Right lobe of liver (tissue), 6 donors: ENCODE results near the gene BOLA2B. TPM values are rescaled to one million over a fixed set of nuclear protein-coding genes. Genes with fewer than 3 reads are reported as not detected.

Source experiments
- ATAC-seq, 4 donors: fragments of 200-7000 bp; cut with Tn5 transposase; one replicate each; pipeline ENCODE4 v1.9.1; 2020; ENCODE audit warnings: mild to moderate bottlenecking in 4 of 4, moderate library complexity in 4 of 4
- DNase-seq, 3 donors: peaks; one replicate each; pipeline ENCODE4 v3.0.0-alpha.2; 2020
- H3K27ac ChIP-seq, 3 donors: fragments of 200-600 bp; one replicate each; pipeline ENCODE4 v1.8.0; 2022
- H3K27me3 ChIP-seq, 2 donors: fragments of 200-600 bp; one replicate each; pipeline ENCODE4 v1.8.0; 2022
- H3K36me3 ChIP-seq, 4 donors: fragments of 200-600 bp; sonication (generic) in 1 of 4; one replicate each; pipeline versions ENCODE4 v1.5.1 to v1.8.0; 2017 to 2022; ENCODE audit warnings: control low read depth in 1 of 4
- H3K4me1 ChIP-seq, 4 donors: fragments of 200-600 bp; sonication (generic) in 1 of 4; one replicate each; pipeline versions ENCODE4 v1.5.1 to v1.8.0; 2017 to 2022; ENCODE audit warnings: control low read depth in 1 of 4
- H3K4me3 ChIP-seq, 3 donors: fragments of 200-600 bp; one replicate each; pipeline ENCODE4 v1.8.0; 2022
- H3K9me3 ChIP-seq, 4 donors: fragments of 200-600 bp; sonication (generic) in 1 of 4; one replicate each; pipeline versions ENCODE4 v1.5.1 to v1.8.0; 2017 to 2022; ENCODE audit warnings: control low read depth in 1 of 4
- POLR2A ChIP-seq: fragments of 450-650 bp; IDR thresholded peaks from one replicate; pipeline ENCODE4 v1.6.1; 2017; ENCODE audit warnings: antibody characterized with exemption, mild to moderate bottlenecking
- WGBS: methylation state at CpG from one replicate; pipeline ENCODE4 v1.1.6; 2018; ENCODE audit warnings: low coverage, low lambda C conversion rate; ENCODE audit not compliant: insufficient coverage; ENCODE audit errors: missing lambda C conversion rate; 5-methylcytosine and 5-hydroxymethylcytosine counted together
- intact Hi-C, 2 donors: fragments of 100-400 bp; cut with DNase I; formaldehyde crosslinking; loops; one replicate each; pipeline versions ENCODE4 v1.11.2 to v1.14.1; 2022
- small RNA-seq, 2 experiments: library from RNA; depleted of rRNA; stranded (forward); fragments of <200 nt; gene quantifications; one replicate each; pipeline ENCODE3, GENCODE V24; 2016
- total RNA-seq, 6 experiments: library from RNA; depleted of rRNA in 2 of 6; stranded (reverse); fragments of >200 nt in 2 of 6; fragmentation: NEBNext Ultra II Directional in 3 of 6; extraction: Animal tissue kit (Norgen Biotek cat#: 25700) in 3 of 6; gene quantifications; one replicate each; pipeline versions ENCODE4 v1.1.0 to v1.2.4, GENCODE V29; 2016 to 2023
- TF ChIP-seq, protein P1 (sequence below), 4 donors: fragments of 200-600 bp in 3 of 4; fragments of 450-650 bp in 1 of 4; IDR thresholded peaks; one replicate each; pipeline versions ENCODE4 v1.5.1 to v1.8.0; 2016 to 2022; ENCODE audit warnings: antibody characterized with exemption in 4 of 4, mild to moderate bottlenecking in 2 of 4
- donor health status: DM: no; HTN: yes; CAD: no.
- donor health status: DM: no; HTN: no; CAD: no.
- donor health status: DM: no; HTN: no; CAD: no.
- donor health status: DM: no; HTN: yes; CAD: no.
- donor health status: DM: no; HTN: yes; CAD: no.

Gene BOLA2B
- total RNA-seq, 6 experiments from 2014 or later = 22.9 to 139 (median 25.6) TPM

DNA sequence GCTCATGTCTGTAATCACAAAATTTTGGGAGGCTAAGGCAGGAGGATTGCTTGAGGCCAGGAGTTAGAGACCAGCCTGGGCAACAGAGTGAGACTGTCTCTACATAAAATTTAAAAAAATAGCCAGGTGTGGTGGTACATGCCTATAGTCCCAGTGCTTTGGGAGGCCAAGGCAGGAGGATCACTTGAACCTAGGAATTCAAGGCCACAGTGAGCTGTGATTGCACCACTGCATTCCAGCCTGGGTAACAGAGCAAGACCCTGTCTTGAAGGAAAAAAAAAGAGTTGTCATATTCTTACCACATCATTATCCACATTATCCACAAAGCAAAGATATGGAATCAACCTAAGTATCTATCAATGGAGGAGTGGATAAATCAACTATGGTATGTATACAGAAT is 49.4 kb downstream of the BOLA2B start:
- Histone ChIP-seq H3K27ac (no peak overlapping the region), H3K4me1 (no peaks in the 10 kb centered on the region), H3K4me3 (no peak overlapping the region), H3K9me3 (no peaks in the 10 kb centered on the region), H3K27me3 (no peaks in the 10 kb centered on the region), H3K36me3 (no peaks in the 10 kb centered on the region)
- intact Hi-C loops = no loop called here
- TF ChIP-seq, protein P1, sequence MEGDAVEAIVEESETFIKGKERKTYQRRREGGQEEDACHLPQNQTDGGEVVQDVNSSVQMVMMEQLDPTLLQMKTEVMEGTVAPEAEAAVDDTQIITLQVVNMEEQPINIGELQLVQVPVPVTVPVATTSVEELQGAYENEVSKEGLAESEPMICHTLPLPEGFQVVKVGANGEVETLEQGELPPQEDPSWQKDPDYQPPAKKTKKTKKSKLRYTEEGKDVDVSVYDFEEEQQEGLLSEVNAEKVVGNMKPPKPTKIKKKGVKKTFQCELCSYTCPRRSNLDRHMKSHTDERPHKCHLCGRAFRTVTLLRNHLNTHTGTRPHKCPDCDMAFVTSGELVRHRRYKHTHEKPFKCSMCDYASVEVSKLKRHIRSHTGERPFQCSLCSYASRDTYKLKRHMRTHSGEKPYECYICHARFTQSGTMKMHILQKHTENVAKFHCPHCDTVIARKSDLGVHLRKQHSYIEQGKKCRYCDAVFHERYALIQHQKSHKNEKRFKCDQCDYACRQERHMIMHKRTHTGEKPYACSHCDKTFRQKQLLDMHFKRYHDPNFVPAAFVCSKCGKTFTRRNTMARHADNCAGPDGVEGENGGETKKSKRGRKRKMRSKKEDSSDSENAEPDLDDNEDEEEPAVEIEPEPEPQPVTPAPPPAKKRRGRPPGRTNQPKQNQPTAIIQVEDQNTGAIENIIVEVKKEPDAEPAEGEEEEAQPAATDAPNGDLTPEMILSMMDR (IDR thresholded peaks at IDR 0.05) = no peak
- TF ChIP-seq POLR2A = no peak
- DNase-seq (no peak), ATAC-seq (no peak)

DNA sequence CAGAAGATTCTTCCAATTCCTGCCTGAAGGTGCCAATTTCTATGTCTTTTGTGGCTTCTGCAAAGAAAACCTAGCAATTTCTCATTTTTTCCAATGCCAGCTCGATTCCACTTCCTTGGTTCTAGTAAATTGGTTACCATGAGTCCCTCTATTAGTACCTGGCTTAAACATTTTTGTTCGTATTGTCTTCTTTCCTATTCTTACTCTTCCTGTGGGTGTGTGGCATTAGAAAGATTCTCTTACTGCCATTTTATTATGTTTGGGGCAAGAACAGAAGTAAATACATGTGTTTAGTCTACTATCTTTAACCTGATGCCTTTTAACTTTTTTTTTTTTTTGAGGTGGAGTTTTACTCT is 50.1 kb downstream of the BOLA2B start:
- no peak for DNase-seq
- no peak overlapping the region for H3K27ac ChIP-seq
- WGBS = 53% methylated on average over 2 of the region's 2 CpGs
- H3K36me3 ChIP-seq = no peaks in the 10 kb centered on the region
- H3K27me3 ChIP-seq = no peaks in the 10 kb centered on the region
- ATAC-seq = no peak
- TF ChIP-seq, protein P1 (IDR thresholded peaks at IDR 0.05) = no peak
- TF ChIP-seq POLR2A = no peak
- intact Hi-C loops = no loop called here
- H3K4me3 ChIP-seq = no peak overlapping the region
- H3K9me3 ChIP-seq = no peaks in the 10 kb centered on the region
- H3K4me1 ChIP-seq = no peaks in the 10 kb centered on the region

Small RNA genes within 50 kb of the gene (small RNA-seq; reads per million reads assigned to genes)
- 0 reads per million in 2 experiments for gene AC106782.4

Other genes with a start within 250 kb of the BOLA2B start
- gene TMEM219, start 231.6 kb downstream of the BOLA2B start, total RNA-seq = 10 to 100 TPM; 49.9 to 75.9 (median 57.1) TPM
- 10 to 100 TPM; 15.8 to 19.6 (median 17.2) TPM for gene TAOK2, start 219.8 kb downstream of the BOLA2B start, total RNA-seq
- gene HIRIP3, start 198.0 kb downstream of the BOLA2B start, total RNA-seq = 10 to 100 TPM in 2 of 6 experiments, 1 to 10 TPM in 4; 5.2 to 12.9 (median 9.0) TPM
- 10 to 100 TPM; 22.3 to 45.8 (median 33.2) TPM for gene INO80E, start 197.4 kb downstream of the BOLA2B start, total RNA-seq
- gene DOC2A, start 182.6 kb downstream of the BOLA2B start, total RNA-seq = under 1 TPM in 3 of 6 experiments, not detected in 3; 0.16 to 0.66 (median 0.33) TPM
- not detected for gene C16orf92, start 170.5 kb downstream of the BOLA2B start, total RNA-seq
- gene TLCD3B, start 162.4 kb downstream of the BOLA2B start, total RNA-seq = not detected
- 100 to 1,000 TPM; 113 to 580 (median 345) TPM for gene ALDOA, start 127.9 kb downstream of the BOLA2B start, total RNA-seq
- gene PPP4C, start 117.7 kb downstream of the BOLA2B start, total RNA-seq = 10 to 100 TPM; 43.1 to 59.7 (median 47.0) TPM
- gene TBX6, start 101.7 kb downstream of the BOLA2B start, total RNA-seq = under 1 TPM; 0.37 to 0.68 (median 0.42) TPM
- gene YPEL3, start 97.5 kb downstream of the BOLA2B start, total RNA-seq = 10 to 100 TPM; 13.5 to 46.5 (median 21.9) TPM
- 1 to 10 TPM in 4 of 6 experiments, under 1 TPM in 1, not detected in 1; 0.19 to 2.3 (median 2.3) TPM for gene GDPD3, start 80.1 kb downstream of the BOLA2B start, total RNA-seq
- gene MAPK3, start 70.4 kb downstream of the BOLA2B start, total RNA-seq = 10 to 100 TPM in 5 of 6 experiments, 1 to 10 TPM in 1; 7.4 to 24.1 (median 16.0) TPM
- 10 to 100 TPM in 1 of 6 experiments, 1 to 10 TPM in 5; 7.0 to 15.2 (median 7.9) TPM for gene CORO1A, start 10.1 kb downstream of the BOLA2B start, total RNA-seq
- 10 to 100 TPM; 15.5 to 83.2 (median 36.4) TPM for gene SLX1A, start 209 bp upstream of the BOLA2B start, total RNA-seq
- gene SULT1A3, start 5.6 kb upstream of the BOLA2B start, total RNA-seq = 10 to 100 TPM in 5 of 6 experiments, 1 to 10 TPM in 1; 8.5 to 29.0 (median 11.9) TPM
- 10 to 100 TPM in 1 of 6 experiments, 1 to 10 TPM in 4, under 1 TPM in 1; 0.99 to 11.2 (median 6.7) TPM for gene NPIPB13, start 54.8 kb upstream of the BOLA2B start, total RNA-seq
- 10 to 100 TPM; 14.8 to 23.8 (median 18.2) TPM for gene CD2BP2, start 161.6 kb upstream of the BOLA2B start, total RNA-seq
- 10 to 100 TPM in 3 of 6 experiments, 1 to 10 TPM in 3; 7.9 to 12.3 (median 10.6) TPM for gene TBC1D10B, start 176.8 kb upstream of the BOLA2B start, total RNA-seq
- 1 to 10 TPM in 1 of 6 experiments, not detected in 5; 1.4 TPM for gene MYL11, start 181.1 kb upstream of the BOLA2B start, total RNA-seq
- gene SEPTIN1, start 188.9 kb upstream of the BOLA2B start, total RNA-seq = 1 to 10 TPM in 3 of 6 experiments, under 1 TPM in 3; 0.12 to 1.7 (median 0.93) TPM
- 1 to 10 TPM; 2.9 to 4.3 (median 3.9) TPM for gene ZNF48, start 201.8 kb upstream of the BOLA2B start, total RNA-seq
- gene ZNF771, start 213.9 kb upstream of the BOLA2B start, total RNA-seq = 10 to 100 TPM in 3 of 6 experiments, 1 to 10 TPM in 3; 3.9 to 11.3 (median 9.6) TPM
- 10 to 100 TPM; 10.0 to 17.9 (median 13.9) TPM for gene DCTPP1, start 236.4 kb upstream of the BOLA2B start, total RNA-seq